Trophoblast cell (in vitro differentiated cells and primary cell): ENCODE data around the gene MAP4K2.
A peak's percentile ranks its signal among the peaks of the same experiment; 100 is the strongest.

ENCODE experiments used
- DNase-seq, 2 donors: peaks; one replicate each; pipeline ENCODE4 v3.0.0-alpha.2; 2016
- H2AFZ ChIP-seq: 2 replicates; pipeline ENCODE4 v1.6.1; 2013; ENCODE audit warnings: low read length, moderate library complexity, mild to moderate bottlenecking; ENCODE audit not compliant: insufficient read depth, poor library complexity
- H2AK5ac ChIP-seq: 2 replicates; pipeline ENCODE4 v1.6.1; 2013; ENCODE audit warnings: mild to moderate bottlenecking, low read length
- H2BK120ac ChIP-seq: 2 replicates; pipeline ENCODE4 v1.6.1; 2013; ENCODE audit warnings: low read length, mild to moderate bottlenecking, moderate library complexity; ENCODE audit not compliant: insufficient read depth, poor library complexity
- H2BK12ac ChIP-seq: 2 replicates; pipeline ENCODE4 v1.6.1; 2013; ENCODE audit warnings: mild to moderate bottlenecking, low read length, moderate library complexity
- H2BK5ac ChIP-seq: 2 replicates; pipeline ENCODE4 v1.6.1; 2013; ENCODE audit warnings: low read length, low read depth, moderate library complexity, mild to moderate bottlenecking; ENCODE audit not compliant: poor library complexity
- H3K14ac ChIP-seq: 2 replicates; pipeline ENCODE4 v1.6.1; 2013; ENCODE audit warnings: mild to moderate bottlenecking, low read length
- H3K18ac ChIP-seq: 2 replicates; pipeline ENCODE4 v1.6.1; 2013; ENCODE audit warnings: mild to moderate bottlenecking, low read length
- H3K23ac ChIP-seq: 2 replicates; pipeline ENCODE4 v1.6.1; 2013; ENCODE audit warnings: low read length
- H3K27ac ChIP-seq: 2 replicates; pipeline ENCODE4 v1.5.1; 2013; ENCODE audit warnings: low read depth, mild to moderate bottlenecking, inconsistent platforms, low read length, moderate library complexity
- H3K27me3 ChIP-seq: 2 replicates; pipeline ENCODE4 v1.6.1; 2013; ENCODE audit warnings: inconsistent platforms, mild to moderate bottlenecking, low read length, moderate library complexity; ENCODE audit not compliant: insufficient read depth
- H3K36me3 ChIP-seq, 2 experiments: 1 replicate in 1 of 2; 2 replicates in 1 of 2; pipeline ENCODE4 v1.6.1; 2013; ENCODE audit warnings: low read length in 2 of 2, mild to moderate bottlenecking in 2 of 2, moderate library complexity in 1 of 2; ENCODE audit not compliant: insufficient read depth in 2 of 2, control insufficient read depth in 1 of 2
- H3K4ac ChIP-seq: 2 replicates; pipeline ENCODE4 v1.6.1; 2013; ENCODE audit warnings: low read depth, mild to moderate bottlenecking, low read length, moderate library complexity
- H3K4me1 ChIP-seq, 2 experiments: 1 replicate in 1 of 2; 2 replicates in 1 of 2; pipeline ENCODE4 v1.6.1; 2013; ENCODE audit warnings: low read length in 2 of 2, mild to moderate bottlenecking in 2 of 2, moderate library complexity in 1 of 2; ENCODE audit not compliant: insufficient read depth in 2 of 2, control insufficient read depth in 1 of 2
- H3K4me2 ChIP-seq: 2 replicates; pipeline ENCODE4 v1.6.1; 2013; ENCODE audit warnings: inconsistent platforms, mild to moderate bottlenecking, low read length, moderate library complexity
- H3K4me3 ChIP-seq: 2 replicates; pipeline ENCODE4 v1.5.1; 2013; ENCODE audit warnings: mild to moderate bottlenecking, low read depth, low read length, inconsistent platforms
- H3K79me1 ChIP-seq: one replicate; pipeline ENCODE4 v1.6.1; 2013; ENCODE audit warnings: low read length
- H3K79me2 ChIP-seq: 2 replicates; pipeline ENCODE4 v1.6.1; 2013; ENCODE audit warnings: low read length, mild to moderate bottlenecking; ENCODE audit not compliant: control insufficient read depth, insufficient read depth, poor library complexity
- H3K9ac ChIP-seq: 2 replicates; pipeline ENCODE4 v1.6.1; 2013; ENCODE audit warnings: mild to moderate bottlenecking, low read length
- H3K9me3 ChIP-seq: 2 replicates; pipeline ENCODE4 v1.6.1; 2013; ENCODE audit warnings: low read depth, mild to moderate bottlenecking, control low read depth, inconsistent platforms, low read length; ENCODE audit not compliant: insufficient read depth
- H4K12ac ChIP-seq: 2 replicates; pipeline ENCODE4 v1.6.1; 2013; ENCODE audit warnings: low read depth, mild to moderate bottlenecking, low read length, moderate library complexity
- H4K8ac ChIP-seq: 2 replicates; pipeline ENCODE4 v1.6.1; 2013; ENCODE audit warnings: low read depth, mild to moderate bottlenecking, low read length, moderate library complexity
- H4K91ac ChIP-seq: one replicate; pipeline ENCODE4 v1.6.1; 2013; ENCODE audit warnings: low read depth, mild to moderate bottlenecking, low read length, moderate library complexity
- WGBS: extraction: QIAGEN DNeasy Blood & Tissue Kit; methylation state at CpG from one replicate; pipeline ENCODE4 v1.1.7; 2013; ENCODE audit warnings: missing lambda C conversion rate; ENCODE audit not compliant: insufficient read length, insufficient coverage; ENCODE audit errors: extremely low coverage; 5-methylcytosine and 5-hydroxymethylcytosine counted together

The MAP4K2 gene

DNA sequence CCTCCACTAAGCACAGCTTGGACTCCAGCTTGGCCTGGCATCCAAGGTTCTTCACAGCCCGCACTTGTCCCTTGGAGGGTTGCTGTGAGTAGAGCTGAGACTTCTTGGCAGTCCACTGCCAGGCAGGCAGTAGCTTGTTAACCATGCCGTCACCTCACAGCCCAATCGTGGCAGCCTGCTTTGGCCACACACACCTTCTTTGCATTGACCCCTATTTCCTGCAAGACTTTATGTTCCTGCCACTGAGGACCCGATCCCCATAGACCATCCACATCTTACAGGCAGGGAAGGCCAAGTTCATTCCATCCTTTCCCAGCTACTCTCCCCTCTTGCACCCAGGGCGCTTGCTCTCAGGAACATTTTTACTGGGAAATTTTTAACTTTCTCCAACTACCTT is 40.7 kb downstream of the MAP4K2 start:
- no peak for DNase-seq
- no peak overlapping the region for H4K91ac ChIP-seq

DNA sequence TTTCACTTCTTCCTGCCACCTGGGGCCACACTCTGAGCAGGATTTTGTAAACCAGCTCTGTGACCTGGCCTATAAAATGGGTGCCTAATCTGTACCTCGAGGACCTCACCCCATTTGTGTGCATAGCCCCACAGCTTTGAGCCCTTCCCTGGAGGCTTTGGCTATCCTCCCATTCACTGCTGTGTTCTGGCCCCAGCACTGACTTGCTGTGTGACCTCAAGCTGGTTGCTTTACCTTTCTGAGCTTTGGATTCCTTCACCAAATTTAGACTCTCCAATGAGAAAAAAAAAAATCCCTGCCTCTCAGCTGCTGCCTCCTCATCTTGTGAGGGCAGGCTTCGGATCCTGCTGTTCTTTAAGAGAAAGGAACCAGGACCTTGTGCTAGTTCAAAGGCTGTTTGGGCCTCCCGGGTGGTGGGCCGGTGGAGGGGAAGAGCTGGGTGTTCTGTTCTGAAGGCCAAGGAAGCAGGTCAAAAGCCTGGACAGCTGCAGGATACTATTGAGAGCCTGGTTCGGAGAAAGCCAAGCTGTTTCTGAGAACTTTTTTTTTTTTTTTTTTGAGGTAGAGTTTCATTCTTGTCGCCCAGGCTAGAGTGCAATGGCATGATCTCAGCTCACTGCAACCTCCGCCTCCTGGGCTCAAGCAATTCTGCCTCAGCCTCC is 42.1 kb downstream of the MAP4K2 start:
- Histone ChIP-seq H2BK5ac (no peak overlapping the region), H2BK120ac (no peak overlapping the region), H3K79me2 (no peaks in the 10 kb centered on the region), H3K9ac (no peak overlapping the region), H3K23ac (no peak overlapping the region), H3K27me3 (no peaks in the 10 kb centered on the region), H3K36me3 (peaks cover 34 to 38% of the 10 kb centered on the region in 2 experiments), H3K27ac (no peak overlapping the region), H3K4me3 (no peak overlapping the region), H3K79me1 (no peaks in the 10 kb centered on the region), H3K4ac (no peak overlapping the region), H3K14ac (no peak overlapping the region), H3K4me1 (peaks cover 12 to 15% of the 10 kb centered on the region in 2 experiments), H3K4me2 (no peak overlapping the region), H4K91ac (no peak overlapping the region), H2AFZ (no peak overlapping the region), H4K8ac (no peak overlapping the region), H2BK12ac (no peak overlapping the region), H3K18ac (no peak overlapping the region), H4K12ac (no peak overlapping the region), H3K9me3 (no peaks in the 10 kb centered on the region), H2AK5ac (no peak overlapping the region)
- DNase-seq: no peak
- WGBS: no CpG with 5 or more reads among the region's 7 CpGs

More for the DNA sequence above, 40.7 kb downstream of the MAP4K2 start:
- H3K27ac ChIP-seq: no peak overlapping the region
- H3K27me3 ChIP-seq: no peaks in the 10 kb centered on the region
- H3K4me3 ChIP-seq: no peak overlapping the region
- H2BK120ac ChIP-seq: no peak overlapping the region
- H3K9me3 ChIP-seq: no peaks in the 10 kb centered on the region
- no peaks in the 10 kb centered on the region for H3K79me2 ChIP-seq
- H2AFZ ChIP-seq: no peak overlapping the region
- no peak overlapping the region for H4K8ac ChIP-seq
- H3K23ac ChIP-seq: no peak overlapping the region
- H3K36me3 ChIP-seq: peaks cover 47 to 52% of the 10 kb centered on the region in 2 experiments
- no peak overlapping the region for H2BK12ac ChIP-seq
- no peak overlapping the region for H3K18ac ChIP-seq
- no peak overlapping the region for H2AK5ac ChIP-seq
- WGBS: no CpG with 5 or more reads among the region's 5 CpGs
- no peaks in the 10 kb centered on the region for H3K79me1 ChIP-seq
- no peak overlapping the region for H3K4ac ChIP-seq
- H4K12ac ChIP-seq: peak overlapping the region; percentile 45
- no peak overlapping the region for H3K14ac ChIP-seq
- peaks cover 12 to 15% of the 10 kb centered on the region in 2 experiments for H3K4me1 ChIP-seq
- H2BK5ac ChIP-seq: no peak overlapping the region
- no peak overlapping the region for H3K9ac ChIP-seq
- no peak overlapping the region for H3K4me2 ChIP-seq

DNA sequence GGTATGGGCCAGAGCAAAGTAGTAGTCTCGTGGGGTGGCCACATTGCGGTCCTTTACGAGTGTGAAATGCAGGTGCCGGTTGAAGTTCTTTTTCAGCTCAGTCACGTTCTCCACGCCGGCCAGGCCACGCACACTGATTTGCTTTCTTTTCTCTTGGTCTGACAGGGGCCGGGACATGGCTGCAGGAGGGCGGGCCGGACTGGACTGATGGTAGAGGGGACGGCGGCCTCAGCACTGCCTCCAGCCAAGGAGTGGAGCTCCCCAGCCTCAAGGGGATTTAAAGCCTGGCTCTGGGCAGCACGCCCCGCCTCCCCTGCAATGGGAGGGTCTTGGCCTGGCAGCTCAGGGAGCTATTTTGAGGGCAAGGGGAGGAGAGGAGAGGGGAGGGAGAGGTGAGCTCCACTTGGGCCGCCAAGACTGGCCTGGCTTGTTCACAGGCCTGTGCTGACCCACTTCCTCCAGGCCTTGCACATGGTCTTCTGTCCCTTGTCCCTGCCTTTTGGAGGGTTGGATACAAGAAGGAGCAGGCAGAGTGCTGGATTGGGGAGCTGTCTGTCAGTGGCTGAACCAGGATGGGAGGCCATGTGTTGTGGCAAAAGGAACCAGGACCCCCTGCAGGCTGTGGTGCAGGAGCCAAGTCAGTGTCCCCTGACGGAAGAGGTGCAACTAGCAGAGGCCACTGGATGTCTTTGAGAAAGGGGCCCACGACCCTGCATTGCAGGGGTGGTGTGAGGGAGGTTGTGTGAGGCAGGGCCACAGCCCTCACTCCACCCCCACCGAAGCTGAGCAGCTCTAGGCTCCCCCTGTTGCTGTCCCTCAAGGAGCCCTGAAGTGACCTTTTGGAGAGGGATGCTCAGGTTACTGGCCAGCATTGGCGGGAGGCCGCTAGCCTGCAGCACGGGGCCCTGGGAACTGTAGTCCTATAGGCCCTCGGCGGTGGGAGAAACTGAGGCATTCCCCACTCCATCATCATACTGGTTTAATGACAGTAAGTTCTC is 43.0 kb downstream of the MAP4K2 start, which contains the start of gene PYGM:
PYGM (minus strand) TSS at position 253 of the 998 bp plus-strand sequence; CDS start at position 177, 76 bp downstream.
- H3K18ac ChIP-seq: peak within 1 kb of the TSS; percentile 10
- no CpG with 5 or more reads among the region's 24 CpGs for WGBS
- no peaks in the 10 kb centered on the region for H3K9me3 ChIP-seq
- H2BK5ac ChIP-seq: no peak within 1 kb of the TSS
- no peak within 1 kb of the TSS for H2AK5ac ChIP-seq
- no peak within 1 kb of the TSS for H3K4ac ChIP-seq
- no peak within 1 kb of the TSS for H3K23ac ChIP-seq
- no peak within 1 kb of the TSS for H3K4me2 ChIP-seq
- no peak within 1 kb of the TSS for H2BK12ac ChIP-seq
- no peak within 1 kb of the TSS for H3K27ac ChIP-seq
- H3K27me3 ChIP-seq: no peaks in the 10 kb centered on the region
- H4K12ac ChIP-seq: no peak within 1 kb of the TSS
- no peak within 1 kb of the TSS for H3K4me3 ChIP-seq
- H3K79me2 ChIP-seq: no peaks in the 10 kb centered on the region
- peaks cover 25 to 29% of the 10 kb centered on the region in 2 experiments for H3K36me3 ChIP-seq
- no peak within 1 kb of the TSS for H4K8ac ChIP-seq
- H3K14ac ChIP-seq: no peak within 1 kb of the TSS
- H3K4me1 ChIP-seq: peaks cover 12 to 15% of the 10 kb centered on the region in 2 experiments
- H2AFZ ChIP-seq: peak within 1 kb of the TSS; percentile 4
- H3K9ac ChIP-seq: no peak within 1 kb of the TSS
- H3K79me1 ChIP-seq: no peaks in the 10 kb centered on the region
- DNase-seq: no peak
- H2BK120ac ChIP-seq: no peak within 1 kb of the TSS
- no peak within 1 kb of the TSS for H4K91ac ChIP-seq

DNA sequence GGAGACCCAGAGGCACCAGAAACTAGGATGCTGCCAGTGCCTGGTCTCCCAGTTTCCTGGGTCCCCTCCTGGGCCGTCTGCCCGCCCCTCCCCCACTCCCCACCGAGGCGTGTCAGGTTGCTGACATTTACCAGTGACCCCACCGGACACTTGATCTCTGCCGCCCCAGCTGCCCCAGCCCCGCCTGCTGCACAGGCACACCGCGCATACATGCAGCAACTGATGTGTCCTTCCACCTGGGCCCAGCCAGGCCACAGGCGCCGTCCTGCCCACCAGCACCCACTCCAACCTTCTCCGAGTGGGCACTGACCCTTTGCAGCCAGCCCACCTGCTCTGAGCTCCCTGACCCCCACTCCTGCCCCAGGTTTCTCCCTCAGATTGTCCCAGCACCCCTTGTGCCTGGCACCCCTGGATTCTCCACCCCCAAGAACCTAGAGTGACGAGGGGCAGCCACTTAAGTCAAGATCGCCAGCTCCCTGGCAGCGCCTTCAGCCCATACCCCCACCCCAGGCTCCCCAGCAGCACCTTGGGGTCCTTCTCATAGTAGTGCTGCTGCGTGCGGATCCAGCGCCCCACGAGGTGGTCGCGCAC is 43.8 kb downstream of the MAP4K2 start:
- Histone ChIP-seq H2BK120ac (no peak overlapping the region), H3K27ac (no peak overlapping the region), H3K4me3 (no peak overlapping the region), H3K4me2 (no peak overlapping the region), H3K14ac (no peak overlapping the region), H3K18ac (peak overlapping the region; percentile 10), H2BK5ac (no peak overlapping the region), H3K79me2 (no peaks in the 10 kb centered on the region), H3K23ac (no peak overlapping the region), H3K36me3 (peaks cover 19 to 22% of the 10 kb centered on the region in 2 experiments), H2AK5ac (no peak overlapping the region), H3K9me3 (no peaks in the 10 kb centered on the region), H4K8ac (no peak overlapping the region), H3K27me3 (no peaks in the 10 kb centered on the region), H3K79me1 (no peaks in the 10 kb centered on the region), H2BK12ac (no peak overlapping the region), H3K9ac (no peak overlapping the region), H4K12ac (no peak overlapping the region), H4K91ac (no peak overlapping the region), H2AFZ (peak overlapping the region; percentile 4), H3K4ac (no peak overlapping the region), H3K4me1 (peaks cover 12 to 15% of the 10 kb centered on the region in 2 experiments)
- WGBS: no CpG with 5 or more reads among the region's 21 CpGs
- no peak for DNase-seq
